Activated naive CD4-positive, alpha-beta T cell treated with anti-CD3 and anti-CD28 coated beads, Interleukin-2, amount 50 U/mL, for 72 hours (primary cell): ENCODE results near the gene MAVS. TPM values are rescaled to one million over a fixed set of nuclear protein-coding genes. Genes with fewer than 3 reads are reported as not detected.
A peak's percentile ranks its signal among the peaks of the same experiment; 100 is the strongest.
"Not testable (repeated sequence)": the region's sequence is repeated elsewhere in the genome, so short reads cannot be mapped to it uniquely, and the experiment has no call there.

Experiments
- ATAC-seq, 2 donors: fragments of 150-1000 bp; cut with Tn5 transposase; 2 replicates each; pipeline ENCODE4 v1.10.0; 2021; ENCODE audit warnings: mild to moderate bottlenecking in 2 of 2, moderate library complexity in 2 of 2
- DNase-seq, 2 donors: peaks; one replicate each; pipeline ENCODE4 v3.0.0; 2021 to 2022; ENCODE audit warnings: low spot score in 2 of 2
- H3K27ac Mint-ChIP-seq, 2 donors: one replicate each; pipeline ENCODE4 v1.8.0; 2022; ENCODE audit warnings: mild to moderate bottlenecking in 2 of 2, mixed read lengths in 2 of 2
- H3K36me3 Mint-ChIP-seq, 2 donors: one replicate each; pipeline ENCODE4 v1.8.0; 2022; ENCODE audit warnings: mixed read lengths in 2 of 2
- H3K9me3 Mint-ChIP-seq, 2 donors: one replicate each; pipeline ENCODE4 v1.8.0; 2022; ENCODE audit warnings: mixed read lengths in 2 of 2
- total RNA-seq, 2 donors: library from RNA; stranded (reverse); gene quantifications; one replicate each; pipeline ENCODE4 v1.2.3, GENCODE V29; 2022

MAVS gene
- total RNA-seq, 2 donors from 2014 or later: 22.5 to 30.1 TPM

DNA sequence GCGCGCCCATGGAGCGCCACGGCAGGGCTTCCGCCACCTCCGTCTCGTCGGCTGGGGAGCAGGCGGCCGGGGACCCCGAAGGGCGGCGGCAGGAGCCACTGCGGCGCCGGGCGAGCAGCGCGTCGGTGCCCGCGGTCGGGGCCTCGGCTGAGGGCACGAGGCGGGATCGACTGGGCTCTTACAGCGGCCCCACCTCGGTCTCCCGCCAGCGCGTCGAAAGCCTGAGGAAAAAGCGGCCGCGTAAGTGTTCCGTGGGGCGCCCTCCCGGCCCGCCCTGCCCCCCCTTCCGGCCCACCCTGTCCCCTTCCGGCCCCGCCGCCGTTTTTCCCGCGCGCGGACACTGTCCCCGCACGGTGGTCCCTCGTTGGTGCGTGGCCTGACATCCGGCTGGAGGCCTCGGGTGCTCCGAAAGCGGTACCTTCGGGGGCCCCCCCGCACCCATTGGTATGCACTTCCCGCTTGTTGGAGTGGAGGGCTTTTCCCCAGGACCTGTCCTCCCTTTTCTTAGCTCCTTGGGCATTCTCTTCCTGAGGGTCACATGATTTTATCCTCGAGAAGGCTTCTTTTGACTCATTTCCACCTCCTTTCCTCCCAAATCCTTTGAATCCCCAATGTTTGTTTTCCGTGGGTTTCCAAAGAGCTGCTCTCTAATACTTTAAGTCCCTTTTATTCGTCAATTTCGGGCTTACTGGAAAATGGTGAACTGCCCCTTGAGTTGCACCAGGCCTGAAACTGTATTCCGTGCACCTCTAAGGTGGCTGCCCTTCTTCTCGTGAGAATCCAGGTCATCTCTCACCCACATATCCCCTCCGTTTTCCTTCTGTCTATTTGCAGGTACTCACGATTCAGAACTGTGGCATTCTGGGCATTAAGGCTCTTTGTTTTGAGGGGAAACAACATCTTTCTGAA lies 43.1 kb downstream of the MAVS start:
- peak; percentile 23 to 33 for ATAC-seq
- peak overlapping the region; percentile 95 to 99 for H3K27ac Mint-ChIP-seq
- H3K36me3 Mint-ChIP-seq: peaks cover 30 to 52% of the 10 kb centered on the region in 2 donors
- DNase-seq: peak; percentile 44 to 77
- no peaks in the 10 kb centered on the region for H3K9me3 Mint-ChIP-seq

- no peaks in the 10 kb centered on the region for H3K9me3 Mint-ChIP-seq
- H3K27ac Mint-ChIP-seq: peak overlapping the region; percentile 95 to 99
- peaks cover 30 to 52% of the 10 kb centered on the region in 2 donors for H3K36me3 Mint-ChIP-seq
- DNase-seq: no peak
- no peak for ATAC-seq
Observed at GRCh38 chr20:3890398-3890751, 43.7 kb downstream of the MAVS start.

DNA sequence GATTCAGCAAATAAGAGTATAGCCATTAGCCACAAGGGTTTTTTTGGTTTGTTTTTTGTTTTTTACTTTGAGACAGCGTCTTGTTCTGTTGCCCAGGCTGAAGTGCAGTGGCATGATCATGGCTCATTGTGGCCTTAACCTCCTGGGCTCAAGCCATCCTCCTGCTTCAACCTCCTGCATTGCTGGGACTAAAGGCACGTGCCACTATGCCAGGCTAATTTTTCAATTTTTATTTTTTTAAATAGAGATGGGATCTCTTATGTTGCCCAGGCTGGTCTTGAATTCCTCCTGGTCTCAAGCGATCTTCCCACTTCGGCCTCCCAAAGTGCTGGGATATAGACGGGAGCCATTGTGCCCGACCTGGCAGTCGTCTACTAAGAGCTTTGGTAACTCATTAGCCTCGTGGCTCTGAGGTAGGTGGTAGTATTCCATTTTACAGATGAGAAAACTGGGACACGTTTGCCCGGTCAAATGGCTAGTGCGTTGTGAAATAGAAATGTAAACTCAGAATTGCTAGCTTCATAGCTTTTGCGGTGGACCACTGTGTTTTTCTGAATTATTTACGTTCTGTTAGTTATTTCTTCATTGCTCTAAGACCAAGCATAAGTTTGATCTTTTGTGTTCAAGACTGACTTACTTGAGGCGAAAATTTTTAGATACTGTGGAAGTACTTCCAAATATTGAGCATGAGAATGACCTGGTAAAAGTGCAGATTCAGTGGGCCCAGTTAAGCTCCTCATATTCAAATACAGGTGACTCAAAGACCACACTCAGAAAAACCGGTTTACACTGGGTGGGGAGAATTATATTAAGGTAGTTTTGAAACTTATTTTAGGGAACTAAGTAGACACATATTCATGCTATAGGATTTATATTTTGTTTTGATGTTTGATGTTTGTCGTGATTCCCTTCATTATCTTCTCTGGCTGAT lies 44.6 kb downstream of the MAVS start:
- Mint-ChIP-seq H3K36me3 (peaks cover 30 to 52% of the 10 kb centered on the region in 2 donors), H3K27ac (peak overlapping the region; percentile 95 to 99), H3K9me3 (no peaks in the 10 kb centered on the region)
- ATAC-seq: no peak
- no peak for DNase-seq

- no peak for DNase-seq
- ATAC-seq: peak in 1 of 2 donors; percentile 18
- Mint-ChIP-seq H3K9me3 (no peaks in the 10 kb centered on the region), H3K27ac (no peak overlapping the region), H3K36me3 (peaks cover 26 to 44% of the 10 kb centered on the region in 2 donors)
Observed at GRCh38 chr20:3894796-3895195, 48.2 kb downstream of the MAVS start.

GRCh38 chr20:3896302-3896701 lies 49.7 kb downstream of the MAVS start:
- peak overlapping the region in 1 of 2 donors; percentile 90 for H3K27ac Mint-ChIP-seq

GRCh38 chr20:3896853-3897583 lies 50.4 kb downstream of the MAVS start:
- DNase-seq (no peak), ATAC-seq (no peak)
- Mint-ChIP-seq H3K9me3 (no peaks in the 10 kb centered on the region), H3K27ac (peak overlapping the region; percentile 45 to 90), H3K36me3 (peaks cover 5 to 22% of the 10 kb centered on the region in 2 donors)

More at GRCh38 chr20:3896302-3896701, 49.7 kb downstream of the MAVS start:
- H3K36me3 Mint-ChIP-seq: peaks cover 11 to 29% of the 10 kb centered on the region in 2 donors
- no peaks in the 10 kb centered on the region for H3K9me3 Mint-ChIP-seq
- ATAC-seq (no peak), DNase-seq (no peak)

GRCh38 chr20:3898181-3898580 lies 51.5 kb downstream of the MAVS start:
- ATAC-seq, DNase-seq, H3K9me3 Mint-ChIP-seq, H3K27ac Mint-ChIP-seq: not testable (repeated sequence)
- peaks cover 5 to 14% of the 10 kb centered on the region in 2 donors for H3K36me3 Mint-ChIP-seq

- DNase-seq: no peak
- no peak for ATAC-seq
- Mint-ChIP-seq H3K9me3 (no peaks in the 10 kb centered on the region), H3K36me3 (peaks cover 5 to 9% of the 10 kb centered on the region in 2 donors), H3K27ac (peak overlapping the region in 1 of 2 donors; percentile 77)
Observed at GRCh38 chr20:3898639-3899038, 52.0 kb downstream of the MAVS start.

- Mint-ChIP-seq H3K36me3 (peaks cover 5 to 7% of the 10 kb centered on the region in 2 donors), H3K27ac (peak overlapping the region in 1 of 2 donors; percentile 85), H3K9me3 (no peaks in the 10 kb centered on the region)
- DNase-seq: no peak
- peak; percentile 54 to 70 for ATAC-seq
Observed at GRCh38 chr20:3900187-3900604, 53.6 kb downstream of the MAVS start.

DNA sequence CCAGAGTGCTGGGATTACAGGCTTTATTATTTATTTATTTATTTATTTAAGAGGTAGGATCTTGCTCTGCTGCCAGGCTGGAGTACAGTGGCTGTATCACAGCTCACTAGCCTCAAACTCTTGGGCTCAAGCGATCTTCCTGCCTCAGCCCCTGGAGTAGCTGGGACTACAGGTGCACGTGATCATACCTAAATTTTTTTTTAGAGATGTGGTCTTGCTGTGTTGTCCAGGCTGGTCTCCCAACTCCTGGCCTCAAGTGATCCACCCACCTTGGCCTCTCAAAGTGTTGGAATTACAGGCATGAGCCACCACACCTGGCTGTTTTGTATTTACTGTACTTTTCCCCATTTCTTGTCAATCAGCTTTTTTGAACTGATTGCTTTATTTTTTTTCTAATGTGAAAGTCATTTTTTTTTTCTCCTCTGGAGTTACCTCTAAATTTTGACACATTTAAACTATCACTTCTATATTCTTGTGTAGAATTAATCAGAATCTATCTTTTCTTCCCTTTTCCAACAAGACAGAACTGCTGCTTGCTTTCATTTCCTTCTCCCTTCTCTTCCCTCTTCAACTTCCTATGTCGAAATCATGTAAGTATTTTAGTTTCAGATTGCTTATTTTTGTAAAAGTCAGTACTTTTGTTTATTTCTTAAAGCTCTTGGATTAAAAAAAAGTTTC lies 54.5 kb downstream of the MAVS start:
- Mint-ChIP-seq H3K9me3 (no peaks in the 10 kb centered on the region), H3K36me3 (peaks cover 5 to 7% of the 10 kb centered on the region in 2 donors), H3K27ac (peak overlapping the region in 1 of 2 donors; percentile 18)
- no peak for DNase-seq
- ATAC-seq: no peak

GRCh38 chr20:3901706-3902440 lies 55.2 kb downstream of the MAVS start:
- no peak for ATAC-seq
- peak overlapping the region; percentile 18 to 45 for H3K27ac Mint-ChIP-seq
- no peak for DNase-seq
- H3K36me3 Mint-ChIP-seq: peaks cover 4% of the 10 kb centered on the region in 2 donors
- H3K9me3 Mint-ChIP-seq: no peaks in the 10 kb centered on the region

DNA sequence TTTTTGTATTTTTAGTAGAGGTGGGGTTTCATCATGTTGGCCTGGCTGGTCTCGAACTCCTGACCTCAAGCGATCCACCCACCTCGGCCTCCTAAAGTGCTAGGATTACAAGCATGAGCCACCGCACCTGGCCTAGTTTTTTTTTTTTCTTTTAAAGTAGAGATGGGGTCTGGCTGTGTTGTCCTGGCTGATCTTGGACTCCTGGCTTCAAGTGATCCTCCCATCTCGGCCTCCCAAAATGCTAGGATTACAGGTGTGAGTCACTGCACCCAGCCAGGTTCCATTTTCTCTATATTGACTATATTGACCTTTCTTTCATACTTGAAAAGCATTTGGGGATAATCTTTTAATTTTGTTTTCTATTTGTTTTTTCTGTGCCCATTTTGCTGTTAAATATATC lies 55.8 kb downstream of the MAVS start:
- DNase-seq (no peak), ATAC-seq (no peak)
- peaks cover 0 to under 1% of the 10 kb centered on the region in 2 donors for H3K36me3 Mint-ChIP-seq
- H3K9me3 Mint-ChIP-seq: no peaks in the 10 kb centered on the region
- peak overlapping the region in 1 of 2 donors; percentile 44 for H3K27ac Mint-ChIP-seq

DNA sequence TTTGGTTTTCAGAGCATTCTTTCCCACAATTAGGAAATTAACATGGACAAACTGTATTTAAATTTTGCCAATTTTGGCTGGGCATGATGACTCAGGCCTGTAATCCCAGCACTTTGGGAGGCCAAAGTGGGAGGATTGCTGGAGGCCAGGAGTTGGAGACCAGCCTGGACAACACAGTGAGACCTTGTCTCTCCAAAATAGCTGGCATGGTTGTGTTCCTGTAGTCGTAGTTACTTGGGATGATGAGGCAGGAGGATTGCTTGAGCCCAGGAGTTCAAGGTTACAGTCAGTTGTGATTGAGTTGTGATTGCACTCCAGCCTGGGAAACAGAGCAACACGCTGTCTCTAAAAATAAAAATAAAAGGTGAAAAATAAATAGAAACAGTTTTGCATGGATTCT lies 57.6 kb downstream of the MAVS start:
- DNase-seq: no peak
- H3K36me3 Mint-ChIP-seq: peaks cover 13 to 16% of the 10 kb centered on the region in 2 donors
- H3K27ac Mint-ChIP-seq: peak overlapping the region in 1 of 2 donors; percentile 65
- no peaks in the 10 kb centered on the region for H3K9me3 Mint-ChIP-seq
- no peak for ATAC-seq

GRCh38 chr20:3904857-3905256 lies 58.2 kb downstream of the MAVS start:
- peak overlapping the region in 1 of 2 donors; percentile 25 for H3K27ac Mint-ChIP-seq
- ATAC-seq: no peak

More at GRCh38 chr20:3904857-3905256, 58.2 kb downstream of the MAVS start:
- peaks cover 16 to 18% of the 10 kb centered on the region in 2 donors for H3K36me3 Mint-ChIP-seq
- no peak for DNase-seq
- H3K9me3 Mint-ChIP-seq: no peaks in the 10 kb centered on the region
